ENCODE results near the gene SLC30A3.

The SLC30A3 gene

DNA sequence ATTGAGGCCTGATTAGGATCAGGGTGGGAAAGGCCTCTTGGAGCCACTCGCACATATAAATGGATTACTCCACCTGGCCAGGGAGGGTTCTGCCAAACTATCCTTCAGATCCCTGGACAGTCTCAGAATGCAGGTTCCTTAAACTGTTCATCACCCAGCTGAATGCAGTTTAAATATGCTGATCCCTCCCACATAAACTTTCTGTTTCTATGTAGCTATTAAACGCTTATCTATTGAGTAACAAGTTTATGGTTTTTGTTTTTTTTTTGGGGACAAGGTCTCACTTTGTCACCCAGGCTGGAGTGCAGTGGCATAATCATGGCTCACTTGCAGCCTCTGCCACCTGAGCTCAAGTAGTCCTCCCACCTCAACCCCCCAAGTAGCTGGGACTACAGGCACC is 43.8 kb downstream of the SLC30A3 start:
- TF ChIP-seq, protein P1, sequence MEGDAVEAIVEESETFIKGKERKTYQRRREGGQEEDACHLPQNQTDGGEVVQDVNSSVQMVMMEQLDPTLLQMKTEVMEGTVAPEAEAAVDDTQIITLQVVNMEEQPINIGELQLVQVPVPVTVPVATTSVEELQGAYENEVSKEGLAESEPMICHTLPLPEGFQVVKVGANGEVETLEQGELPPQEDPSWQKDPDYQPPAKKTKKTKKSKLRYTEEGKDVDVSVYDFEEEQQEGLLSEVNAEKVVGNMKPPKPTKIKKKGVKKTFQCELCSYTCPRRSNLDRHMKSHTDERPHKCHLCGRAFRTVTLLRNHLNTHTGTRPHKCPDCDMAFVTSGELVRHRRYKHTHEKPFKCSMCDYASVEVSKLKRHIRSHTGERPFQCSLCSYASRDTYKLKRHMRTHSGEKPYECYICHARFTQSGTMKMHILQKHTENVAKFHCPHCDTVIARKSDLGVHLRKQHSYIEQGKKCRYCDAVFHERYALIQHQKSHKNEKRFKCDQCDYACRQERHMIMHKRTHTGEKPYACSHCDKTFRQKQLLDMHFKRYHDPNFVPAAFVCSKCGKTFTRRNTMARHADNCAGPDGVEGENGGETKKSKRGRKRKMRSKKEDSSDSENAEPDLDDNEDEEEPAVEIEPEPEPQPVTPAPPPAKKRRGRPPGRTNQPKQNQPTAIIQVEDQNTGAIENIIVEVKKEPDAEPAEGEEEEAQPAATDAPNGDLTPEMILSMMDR (conservative IDR thresholded peaks at IDR 0.05; ENCODE audit: low read depth, low read length) = no peak
- no peak overlapping the region for H3K4me3 ChIP-seq (ENCODE audit: low read length)
- DNase-seq (ENCODE audit: low read depth) = no peak

DNA sequence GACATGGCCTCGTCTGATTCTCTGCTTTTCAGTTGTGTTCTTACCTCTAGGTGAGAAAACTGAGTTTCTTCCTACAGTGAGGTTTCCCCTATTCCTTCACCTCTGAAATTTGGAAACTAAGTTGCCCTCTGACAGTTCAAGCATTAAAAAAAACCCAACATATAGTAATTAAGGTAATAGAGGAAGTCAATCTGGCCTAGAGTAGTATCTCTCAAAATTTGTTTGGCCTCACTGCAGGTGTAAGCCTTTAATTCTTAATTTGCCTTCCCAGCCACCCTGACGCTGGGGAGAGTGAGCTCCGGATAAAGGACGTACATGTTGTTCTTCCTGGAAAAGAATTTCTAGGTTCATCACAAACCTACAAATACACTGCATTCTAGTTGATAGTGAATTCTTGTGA is 44.2 kb downstream of the SLC30A3 start:
- no peak for DNase-seq (ENCODE audit: low read depth)
- TF ChIP-seq, protein P1 (conservative IDR thresholded peaks at IDR 0.05; ENCODE audit: low read depth, low read length) = no peak
- H3K4me3 ChIP-seq (ENCODE audit: low read length) = no peak overlapping the region

DNA sequence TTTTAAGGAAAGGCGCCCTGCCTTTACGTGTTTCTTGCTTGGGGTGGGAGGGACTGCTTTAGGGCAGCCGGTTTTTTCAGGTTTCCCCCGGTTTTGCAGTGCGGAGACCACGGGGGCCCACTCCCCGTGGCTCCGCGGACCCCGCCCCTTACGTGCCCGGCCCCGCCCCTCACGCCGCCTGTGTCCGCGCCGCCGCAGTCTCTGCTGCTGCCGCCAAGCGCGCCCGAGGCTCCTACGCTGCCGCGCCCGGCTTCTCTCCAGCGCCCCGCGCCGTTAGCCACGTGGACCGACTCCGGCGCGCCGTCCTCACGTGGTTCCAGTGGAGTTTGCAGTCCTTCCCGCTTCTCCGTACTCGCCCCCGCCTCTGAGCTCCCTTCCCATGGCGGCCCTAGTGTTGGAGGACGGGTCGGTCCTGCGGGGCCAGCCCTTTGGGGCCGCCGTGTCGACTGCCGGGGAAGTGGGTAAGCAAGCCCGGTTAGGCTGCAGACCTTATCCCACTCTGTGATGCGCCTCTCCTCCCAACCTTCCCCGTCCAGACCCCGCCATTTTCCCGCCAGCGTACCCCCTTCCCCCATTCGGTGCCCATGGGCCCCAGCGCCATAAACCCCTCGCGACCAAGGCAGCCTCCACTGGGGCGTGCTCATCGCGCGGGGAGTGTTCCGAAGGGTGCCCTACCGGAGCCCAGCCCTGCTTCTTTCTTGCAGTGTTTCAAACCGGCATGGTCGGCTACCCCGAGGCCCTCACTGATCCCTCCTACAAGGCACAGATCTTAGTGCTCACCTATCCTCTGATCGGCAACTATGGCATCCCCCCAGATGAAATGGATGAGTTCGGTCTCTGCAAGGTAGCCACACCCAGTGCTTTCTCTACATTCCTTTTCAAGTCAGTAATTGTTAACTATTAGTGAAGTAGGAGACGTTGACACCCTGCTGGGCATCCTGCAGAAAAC is 45.4 kb downstream of the SLC30A3 start, which contains the start of gene CAD:
CAD (plus strand) TSS at position 197 of the 949 bp plus-strand sequence; CDS start at position 380, 183 bp downstream.
- H3K4me3 ChIP-seq (ENCODE audit: low read length) = peak within 1 kb of the TSS; percentile 74
- no peak for DNase-seq (ENCODE audit: low read depth)
- TF ChIP-seq, protein P1 (conservative IDR thresholded peaks at IDR 0.05; ENCODE audit: low read depth, low read length) = peak; percentile 15

DNA sequence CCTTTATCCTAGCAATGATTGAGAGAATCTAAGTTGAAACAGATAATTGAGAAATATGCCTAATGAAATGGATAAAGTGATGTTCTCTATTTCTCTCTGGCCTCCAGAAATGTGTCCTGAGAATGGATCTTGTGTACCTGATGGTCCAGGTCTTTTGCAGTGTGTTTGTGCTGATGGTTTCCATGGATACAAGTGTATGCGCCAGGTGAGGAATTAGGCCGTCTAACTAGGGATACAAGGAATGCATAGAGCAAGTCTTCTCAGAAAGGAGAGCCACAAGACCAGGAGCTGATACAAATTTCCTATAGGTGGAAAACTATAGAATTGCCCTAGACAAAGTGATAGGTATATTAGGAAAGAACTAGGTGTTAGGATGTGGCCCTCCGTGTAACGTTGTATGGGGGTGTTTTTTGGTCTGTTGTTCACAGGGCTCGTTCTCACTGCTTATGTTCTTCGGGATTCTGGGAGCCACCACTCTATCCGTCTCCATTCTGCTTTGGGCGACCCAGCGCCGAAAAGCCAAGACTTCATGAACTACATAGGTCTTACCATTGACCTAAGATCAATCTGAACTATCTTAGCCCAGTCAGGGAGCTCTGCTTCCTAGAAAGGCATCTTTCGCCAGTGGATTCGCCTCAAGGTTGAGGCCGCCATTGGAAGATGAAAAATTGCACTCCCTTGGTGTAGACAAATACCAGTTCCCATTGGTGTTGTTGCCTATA is 46.3 kb downstream of the SLC30A3 start:
- TF ChIP-seq, protein P1 (conservative IDR thresholded peaks at IDR 0.05; ENCODE audit: low read depth, low read length) = no peak
- DNase-seq (ENCODE audit: low read depth) = no peak
- peak overlapping the region; percentile 74 for H3K4me3 ChIP-seq (ENCODE audit: low read length)

DNA sequence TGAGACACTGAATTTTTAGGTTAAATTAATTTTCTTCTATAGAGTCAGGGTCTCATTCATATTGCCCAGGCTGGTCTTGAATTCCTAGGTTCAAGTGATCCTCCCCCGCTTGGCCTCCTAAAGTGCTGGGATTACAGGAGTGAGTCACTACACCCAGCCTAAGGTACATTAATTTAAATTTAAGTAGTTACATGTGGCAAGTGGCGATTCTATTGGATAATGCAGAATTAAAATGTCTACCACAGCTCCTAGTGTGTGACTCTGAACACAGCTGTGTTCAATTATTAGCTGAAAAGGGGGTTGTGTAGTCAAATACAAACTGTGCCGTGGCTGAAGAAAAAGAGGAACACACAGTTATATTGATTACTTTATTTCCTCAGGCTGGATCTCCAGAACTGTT is 47.9 kb downstream of the SLC30A3 start:
- TF ChIP-seq, protein P1 (conservative IDR thresholded peaks at IDR 0.05; ENCODE audit: low read depth, low read length) = no peak
- H3K4me3 ChIP-seq (ENCODE audit: low read length) = no peak overlapping the region
- DNase-seq (ENCODE audit: low read depth) = no peak

DNA sequence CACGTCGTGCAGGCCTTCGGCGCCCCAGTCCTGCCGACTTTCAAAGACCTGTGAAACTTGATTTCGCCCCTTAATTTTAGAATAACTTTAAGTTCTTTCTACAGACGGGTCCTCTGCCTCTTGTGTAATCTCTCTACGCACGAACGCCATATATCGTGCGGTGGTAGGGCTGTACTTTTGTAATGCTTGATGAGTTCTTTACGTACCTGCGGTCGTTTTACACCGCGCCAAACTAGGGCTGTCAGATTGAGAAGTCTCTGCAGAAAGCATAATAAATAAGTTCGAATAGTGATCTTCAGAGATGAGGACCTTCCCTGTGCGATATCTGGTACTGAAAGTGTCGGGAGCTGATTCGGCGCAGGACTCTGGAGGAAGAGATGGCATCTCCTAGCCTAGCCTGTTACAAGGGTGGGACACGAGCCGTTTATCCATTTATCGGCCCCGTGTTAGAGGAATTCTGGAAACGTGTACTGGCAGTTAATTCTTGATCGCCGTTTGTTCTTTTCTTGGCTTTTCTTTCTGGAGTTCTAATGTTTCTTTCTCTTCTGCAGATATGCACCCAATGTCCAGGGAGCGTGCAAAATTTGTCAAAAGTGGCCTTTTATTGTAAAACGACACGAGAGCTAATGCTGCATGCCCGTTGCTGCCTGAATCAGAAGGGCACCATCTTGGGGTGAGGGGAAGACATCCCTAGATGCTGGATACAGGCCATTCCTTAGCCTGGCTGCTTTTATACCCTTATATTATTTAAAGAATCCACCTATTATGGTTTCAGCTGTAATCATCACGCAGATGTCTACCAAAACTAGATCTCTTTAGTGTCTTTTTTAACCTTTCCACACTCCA is 50.0 kb downstream of the SLC30A3 start:
- TF ChIP-seq, protein P1 (conservative IDR thresholded peaks at IDR 0.05; ENCODE audit: low read depth, low read length) = no peak
- H3K4me3 ChIP-seq (ENCODE audit: low read length) = peak overlapping the region; percentile 84
- DNase-seq (ENCODE audit: low read depth) = no peak

All from retinal pigment epithelial cell (primary cell).